Heart right ventricle (tissue), 16 donors: ENCODE results near the gene GTF2F2. TPM values are rescaled to one million over a fixed set of nuclear protein-coding genes. Genes with fewer than 3 reads are reported as not detected.

Experiments
- ATAC-seq, 8 donors: fragments of 200-7000 bp; cut with Tn5 transposase; one replicate each; pipeline ENCODE4 v1.9.1; 2020; ENCODE audit warnings: mild to moderate bottlenecking in 8 of 8, moderate library complexity in 8 of 8, moderate number of reproducible peaks in 1 of 8
- DNase-seq, 2 donors: peaks; one replicate each; pipeline ENCODE4 v3.0.0-alpha.2; 2020
- H3K27ac ChIP-seq, 10 donors: fragments of 200-600 bp; sonication (generic) in 2 of 10; one replicate each; pipeline versions ENCODE4 v1.5.0 to v1.8.0; 2020 to 2022; ENCODE audit warnings: mild to moderate bottlenecking in 3 of 10
- H3K27me3 ChIP-seq, 7 donors: fragments of 200-600 bp; one replicate each; pipeline ENCODE4 v1.8.0; 2021 to 2022; ENCODE audit warnings: mild to moderate bottlenecking in 2 of 7
- H3K36me3 ChIP-seq, 9 donors: fragments of 200-600 bp; sonication (generic) in 1 of 9; one replicate each; pipeline versions ENCODE4 v1.5.0 to v1.8.0; 2020 to 2022; ENCODE audit warnings: mild to moderate bottlenecking in 2 of 9
- H3K4me1 ChIP-seq, 9 donors: fragments of 200-600 bp; sonication (generic) in 1 of 9; one replicate each; pipeline versions ENCODE4 v1.5.0 to v1.8.0; 2020 to 2022; ENCODE audit warnings: mild to moderate bottlenecking in 4 of 9
- H3K4me3 ChIP-seq, 10 donors: fragments of 200-600 bp; sonication (generic) in 2 of 10; one replicate each; pipeline versions ENCODE4 v1.5.0 to v1.8.0; 2020 to 2022; ENCODE audit warnings: mild to moderate bottlenecking in 7 of 10, moderate library complexity in 2 of 10
- H3K9me3 ChIP-seq, 11 donors: fragments of 200-600 bp in 10 of 11; sonication (generic) in 2 of 11; one replicate each; pipeline versions ENCODE4 v1.5.0 to v1.8.0; 2013 to 2022; ENCODE audit warnings: mild to moderate bottlenecking in 2 of 11, control low read depth in 1 of 11, moderate library complexity in 1 of 11
- CTCF ChIP-seq, 9 donors: fragments of 200-600 bp; sonication (generic) in 2 of 9; IDR thresholded peaks; one replicate each; pipeline versions ENCODE4 v1.5.0 to v1.8.0; 2021 to 2022; ENCODE audit warnings: antibody characterized with exemption in 9 of 9, mild to moderate bottlenecking in 5 of 9, moderate library complexity in 1 of 9
- WGBS, 2 donors: extraction: QIAGEN DNeasy Blood & Tissue Kit; methylation state at CpG; one replicate each; pipeline ENCODE4 v1.1.7; 2013; ENCODE audit warnings: inconsistent platforms in 1 of 2; 5-methylcytosine and 5-hydroxymethylcytosine counted together
- intact Hi-C, 10 donors: fragments of 100-400 bp; cut with DNase I; formaldehyde crosslinking; loops; one replicate each; pipeline versions ENCODE4 v1.11.1 to v1.14.2; 2022
- polyA plus RNA-seq, 2 donors: library from polyadenylated mRNA; stranded (reverse); fragments of 200-250 nt; gene quantifications; one replicate each; pipeline ENCODE4 v1.2.3, GENCODE V29; 2013
- total RNA-seq, 10 donors: library from RNA; stranded (reverse); fragmentation: NEBNext Ultra II Directional in 3 of 10; extraction: Animal tissue kit (Norgen Biotek cat#: 25700) in 3 of 10; gene quantifications; one replicate each; pipeline versions ENCODE4 v1.2.1 to v1.2.4, GENCODE V29; 2021 to 2023
- donor health status: Arrhythmogenic right ventricular cardiomyopathy.
- donor health status: ischemic (EF 13 %, LVEDD 7.1; RV severe dilation, severe dysfunction).
- donor health status: healthy with polysubstance abuse.
- donor health status: DM: no; HTN: yes; CAD: no.
- donor health status: DM: no; HTN: no; CAD: no.
- donor health status: ischemic (EF 25% LVEDD 6.9; RV normal size, moderate dysfunction).
- donor health status: ischemic (EF 25% LVEDD 5.7; RV mildly dilated, moderate dysfunction).
- donor health status: healthy.
- donor health status: DM: yes; HTN: yes; CAD: no.
- donor health status: Ischemic cardiomyopathy.
- donor health status: ischemic (EF 35%, LVEDD 5.7; RV mildly dilated, moderate dysfunction).
- donor health status: nonischemic (EF 11% LVEDD 7.7; RV severe dilation, severe dysfunction).
- donor health status: DM: yes; HTN: yes; CAD: no.
- donor health status: PGD.
- donor health status: ischemic (EF 29% LVEDD 5.4; RV normal size, mild dysfunction).
- donor health status: nonischemic (EF 23%, LVEDD 6.1; RV moderate dilation, normal function).

GTF2F2 gene
- total and polyA plus RNA-seq, 12 donors = 15.8 to 24.9 (median 21.5) TPM

GRCh38 chr13:45208132-45208531 is 87.8 kb downstream of the GTF2F2 start:
- 46 to 62% methylated on average over 2 of the region's 2 CpGs for WGBS, 2 donors

GRCh38 chr13:45209229-45209628 is 88.9 kb downstream of the GTF2F2 start:
- intact Hi-C loops = no loop called here
- H3K4me1 ChIP-seq = peaks cover 4 to 41% (median 23%) of the 10 kb centered on the region in 9 donors

More at GRCh38 chr13:45208132-45208531, 87.8 kb downstream of the GTF2F2 start:
- Histone ChIP-seq H3K27ac (peak overlapping the region in 5 of 10 donors; percentile 49 to 85 (median 77)), H3K9me3 (no peaks in the 10 kb centered on the region), H3K4me3 (peak overlapping the region in 2 of 10 donors; percentile 16 to 25), H3K36me3 (peaks cover 0 to 21% (median 0%) of the 10 kb centered on the region in 9 donors), H3K4me1 (peaks cover 4 to 41% (median 23%) of the 10 kb centered on the region in 9 donors), H3K27me3 (no peaks in the 10 kb centered on the region)
- TF ChIP-seq CTCF (IDR thresholded peaks at IDR 0.05) = no peak
- no peak for ATAC-seq
- DNase-seq = no peak
- intact Hi-C loops = no loop called here

GRCh38 chr13:45215392-45216077 is 95.2 kb downstream of the GTF2F2 start:
- Histone ChIP-seq H3K27ac (no peak overlapping the region), H3K27me3 (no peaks in the 10 kb centered on the region), H3K36me3 (peaks cover 0 to 4% (median 0%) of the 10 kb centered on the region in 9 donors), H3K4me1 (peaks cover 0 to 31% (median 21%) of the 10 kb centered on the region in 9 donors), H3K9me3 (no peaks in the 10 kb centered on the region), H3K4me3 (no peak overlapping the region)
- 91 to 95% methylated on average over 9 of the region's 9 CpGs for WGBS, 2 donors
- DNase-seq = no peak
- no peak for TF ChIP-seq CTCF (IDR thresholded peaks at IDR 0.05)
- intact Hi-C loops = no loop called here
- ATAC-seq = no peak

More at GRCh38 chr13:45209229-45209628, 88.9 kb downstream of the GTF2F2 start:
- Histone ChIP-seq H3K27ac (no peak overlapping the region), H3K36me3 (peaks cover 0 to 21% (median 0%) of the 10 kb centered on the region in 9 donors), H3K4me3 (no peak overlapping the region), H3K9me3 (no peaks in the 10 kb centered on the region), H3K27me3 (no peaks in the 10 kb centered on the region)
- no peak for TF ChIP-seq CTCF (IDR thresholded peaks at IDR 0.05)
- DNase-seq (no peak), ATAC-seq (no peak)

- H3K27ac ChIP-seq = no peak overlapping the region
Observed at GRCh38 chr13:45216193-45216592, 95.9 kb downstream of the GTF2F2 start.

More at GRCh38 chr13:45216193-45216592, 95.9 kb downstream of the GTF2F2 start:
- DNase-seq = no peak
- Histone ChIP-seq H3K4me3 (no peak overlapping the region), H3K27me3 (no peaks in the 10 kb centered on the region), H3K9me3 (no peaks in the 10 kb centered on the region), H3K4me1 (peaks cover 0 to 31% (median 21%) of the 10 kb centered on the region in 9 donors), H3K36me3 (no peaks in the 10 kb centered on the region)
- no peak for ATAC-seq
- 93 to 94% methylated on average over 4 of the region's 4 CpGs for WGBS, 2 donors
- intact Hi-C loops = no loop called here
- TF ChIP-seq CTCF (IDR thresholded peaks at IDR 0.05) = no peak
